CD4-positive, alpha-beta T cell treated with Interleukin-4 for 1 hour (primary cell): ENCODE results near the gene HOXD10.

Source experiments
- DNase-seq, 2 donors: peaks; one replicate each; pipeline ENCODE4 v3.0.0-alpha.2; 2020 to 2022

Gene HOXD10

DNA sequence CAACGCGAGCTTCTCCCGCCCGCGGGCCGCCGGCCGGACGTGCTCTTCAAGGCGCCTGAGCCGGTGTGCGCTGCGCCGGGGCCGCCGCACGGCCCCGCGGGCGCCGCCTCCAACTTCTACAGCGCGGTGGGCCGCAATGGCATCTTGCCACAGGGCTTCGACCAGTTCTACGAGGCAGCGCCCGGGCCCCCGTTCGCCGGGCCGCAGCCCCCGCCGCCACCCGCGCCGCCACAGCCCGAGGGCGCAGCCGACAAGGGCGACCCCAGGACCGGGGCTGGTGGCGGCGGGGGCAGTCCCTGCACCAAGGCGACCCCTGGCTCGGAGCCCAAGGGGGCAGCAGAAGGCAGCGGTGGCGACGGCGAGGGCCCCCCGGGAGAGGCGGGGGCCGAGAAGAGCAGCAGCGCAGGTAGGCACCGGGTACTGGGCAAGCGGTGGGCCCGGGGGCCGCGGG, 8.8 kb upstream of the HOXD10 start:
- DNase-seq: no peak

DNA sequence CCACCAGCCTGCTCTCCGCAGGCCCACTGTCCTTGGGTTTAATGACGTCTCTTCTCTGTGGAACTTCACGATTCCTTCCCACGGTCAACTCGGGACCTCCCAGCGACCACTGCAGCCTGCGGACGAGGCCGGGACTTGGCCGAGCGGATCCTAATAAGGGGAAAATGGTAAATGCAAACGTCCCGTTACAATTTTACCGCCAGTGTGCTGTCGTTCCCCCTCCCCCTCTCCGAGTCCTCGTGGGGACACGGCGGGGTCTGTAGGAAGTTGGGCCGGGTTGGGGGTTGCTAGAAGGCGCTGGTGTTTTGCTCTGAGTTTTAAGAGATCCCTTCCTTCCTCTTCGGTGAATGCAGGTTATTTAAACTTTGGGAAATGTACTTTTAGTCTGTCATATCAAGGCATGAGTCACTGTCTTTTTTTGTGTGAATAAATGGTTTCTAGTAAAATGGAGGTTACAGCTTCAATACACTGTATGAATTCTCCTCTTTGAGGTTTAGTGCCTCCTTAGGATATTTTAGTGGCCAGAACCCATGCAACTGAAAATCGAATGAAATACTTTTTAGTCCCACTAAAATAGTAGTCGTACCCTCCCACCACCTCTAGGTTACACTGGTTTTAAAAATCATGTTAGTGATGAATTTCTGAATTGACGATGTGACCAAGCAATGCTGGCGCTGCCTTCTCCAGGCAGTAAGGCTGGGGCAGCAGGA, 7.2 kb upstream of the HOXD10 start:
- no peak for DNase-seq

DNA sequence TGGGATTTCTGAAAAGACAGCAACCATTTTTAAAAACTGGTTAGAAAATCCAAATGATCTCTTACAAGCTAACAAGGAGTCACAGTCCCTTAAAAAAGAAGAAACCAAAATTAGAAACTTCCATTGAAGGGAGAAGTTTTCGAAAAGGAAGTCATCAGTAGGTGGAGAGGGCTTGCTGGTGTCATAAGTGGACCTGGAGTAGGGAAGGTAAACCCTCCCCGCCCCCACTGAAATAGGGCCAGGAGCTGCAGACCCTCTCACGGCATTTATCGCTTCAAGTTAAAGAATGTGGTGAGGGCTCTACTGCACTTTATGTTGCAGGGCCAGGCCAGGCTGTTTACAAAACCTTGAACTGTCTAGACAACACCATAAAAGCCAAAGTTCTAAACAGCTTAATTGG, 6.6 kb upstream of the HOXD10 start:
- DNase-seq: no peak

DNA sequence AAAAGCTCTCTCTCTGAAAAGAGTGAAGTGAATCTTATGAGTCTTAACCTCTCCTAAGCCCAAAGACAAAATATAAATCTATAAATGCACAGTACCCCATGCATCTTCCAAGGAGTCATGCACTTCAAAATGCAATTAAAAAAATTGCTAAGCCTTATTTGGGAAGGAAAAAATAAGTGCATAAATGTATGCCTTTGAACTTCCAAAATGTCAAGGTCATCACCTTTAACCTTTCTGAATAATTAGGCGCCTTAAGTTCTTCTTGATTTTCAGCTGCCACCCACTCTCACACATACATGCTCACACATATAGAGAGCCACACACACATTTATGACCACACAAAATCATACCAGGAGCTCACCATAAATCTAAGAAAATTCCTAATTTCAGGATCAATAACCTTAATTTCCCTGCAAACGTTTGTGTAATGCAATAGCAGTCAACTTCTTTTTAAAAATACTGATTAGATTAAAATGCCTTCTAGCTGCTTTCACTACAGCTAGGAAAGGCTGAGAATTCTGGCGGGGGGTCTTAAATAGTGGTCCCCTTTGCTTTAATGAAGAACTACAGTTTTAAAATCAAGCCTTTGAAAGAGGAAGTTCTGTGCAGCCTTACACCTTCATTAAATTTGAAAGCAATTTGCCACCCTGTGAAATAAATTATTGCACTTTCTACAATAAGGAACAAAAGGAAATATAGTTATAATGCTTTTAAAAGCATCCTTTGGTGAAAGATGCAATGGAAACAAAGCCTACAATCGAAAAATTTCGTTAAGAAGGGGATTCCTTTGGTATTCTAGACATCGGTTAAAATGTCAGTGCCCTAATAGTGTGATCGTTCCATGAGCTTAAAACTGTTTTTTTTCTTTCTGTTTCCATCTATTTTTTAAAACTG, 5.9 kb upstream of the HOXD10 start:
- no peak for DNase-seq

DNA sequence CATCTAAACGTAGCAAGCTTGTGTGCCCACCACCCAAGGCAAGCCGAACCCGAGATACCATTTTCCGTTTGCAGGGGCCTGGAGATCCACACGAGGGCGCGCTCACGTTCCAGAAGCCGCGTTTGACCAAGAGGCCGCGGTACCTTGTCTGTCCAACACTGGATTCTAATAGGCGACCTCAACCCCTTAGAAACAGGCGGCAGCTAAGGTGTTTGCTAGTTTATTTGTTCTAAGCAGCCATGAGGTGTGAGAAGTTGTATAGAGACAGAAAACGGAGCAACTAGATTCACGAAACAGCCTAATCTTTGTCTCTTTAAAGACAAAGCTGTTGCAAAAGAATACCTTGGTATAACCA, 5.3 kb upstream of the HOXD10 start:
- DNase-seq: no peak

DNA sequence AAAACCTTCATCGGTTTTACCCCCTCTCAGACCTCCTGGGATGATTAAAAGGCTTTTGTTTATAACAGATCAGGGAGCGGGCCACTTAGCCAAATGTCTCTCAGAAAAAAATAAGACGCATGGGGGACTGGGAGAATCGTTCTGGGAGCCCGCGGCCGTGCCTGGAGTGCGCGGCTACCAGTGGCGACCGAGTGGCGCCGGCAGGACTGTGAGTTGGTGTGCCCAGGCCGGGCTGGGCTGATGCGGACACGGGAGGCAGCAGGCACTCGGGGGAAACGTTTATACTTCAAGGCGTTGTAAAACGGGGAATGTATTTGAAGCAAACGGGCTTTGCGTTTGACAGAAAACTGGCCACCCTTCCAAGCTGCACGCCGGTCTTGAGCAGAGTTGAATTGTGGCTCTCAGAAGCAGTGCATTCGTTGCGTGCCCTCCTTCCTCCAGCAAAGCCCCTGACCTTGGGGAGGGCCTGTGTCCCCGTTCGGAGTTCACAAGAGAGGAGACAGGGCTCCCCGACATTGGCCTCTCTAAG, 4.7 kb upstream of the HOXD10 start:
- no peak for DNase-seq

DNA sequence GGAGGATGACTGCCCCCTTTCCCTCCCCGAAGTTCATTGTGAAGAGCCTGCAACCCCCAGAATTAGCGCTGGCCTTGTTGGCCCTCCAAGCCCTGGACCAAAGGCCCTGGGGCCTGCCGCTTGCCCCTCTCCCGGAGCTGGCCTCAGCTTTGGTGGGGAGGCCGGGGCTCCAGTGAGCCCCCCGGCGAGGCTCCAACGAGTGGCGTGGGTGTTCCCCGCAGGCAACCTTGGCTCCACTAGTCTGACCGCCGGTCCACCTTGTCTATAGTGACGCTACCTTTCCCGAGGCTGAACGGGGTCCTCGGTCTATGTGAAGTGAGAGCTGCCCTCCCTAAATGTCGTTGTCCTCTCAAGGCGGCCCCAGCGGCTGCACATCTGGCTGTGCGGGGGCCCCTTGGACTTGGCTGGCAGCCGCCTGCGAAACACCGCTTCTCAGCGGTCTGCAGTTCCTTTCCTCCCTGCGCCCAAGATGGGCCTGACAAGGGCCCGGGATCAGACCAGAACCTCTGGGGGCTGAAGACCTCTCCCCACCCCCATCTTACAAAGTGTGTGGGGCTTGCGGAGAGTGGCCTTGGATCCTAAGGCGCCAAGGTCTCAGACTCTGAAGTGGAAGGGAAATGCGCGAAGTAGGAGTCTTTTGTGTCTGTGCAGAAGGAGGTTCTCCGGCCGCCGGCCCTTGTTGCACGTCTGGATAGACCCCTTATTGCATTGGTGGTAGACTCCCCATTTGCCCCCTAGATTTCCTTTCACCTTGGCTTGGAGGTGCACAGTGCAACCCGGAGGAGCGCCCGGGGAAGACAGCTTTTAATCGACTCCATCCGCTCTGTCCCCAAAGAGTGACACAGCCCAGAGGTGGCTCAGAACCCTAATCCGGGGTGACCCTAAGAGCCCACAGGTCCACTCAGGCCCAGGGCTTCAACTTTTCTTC, 3.9 kb upstream of the HOXD10 start:
- no peak for DNase-seq

DNA sequence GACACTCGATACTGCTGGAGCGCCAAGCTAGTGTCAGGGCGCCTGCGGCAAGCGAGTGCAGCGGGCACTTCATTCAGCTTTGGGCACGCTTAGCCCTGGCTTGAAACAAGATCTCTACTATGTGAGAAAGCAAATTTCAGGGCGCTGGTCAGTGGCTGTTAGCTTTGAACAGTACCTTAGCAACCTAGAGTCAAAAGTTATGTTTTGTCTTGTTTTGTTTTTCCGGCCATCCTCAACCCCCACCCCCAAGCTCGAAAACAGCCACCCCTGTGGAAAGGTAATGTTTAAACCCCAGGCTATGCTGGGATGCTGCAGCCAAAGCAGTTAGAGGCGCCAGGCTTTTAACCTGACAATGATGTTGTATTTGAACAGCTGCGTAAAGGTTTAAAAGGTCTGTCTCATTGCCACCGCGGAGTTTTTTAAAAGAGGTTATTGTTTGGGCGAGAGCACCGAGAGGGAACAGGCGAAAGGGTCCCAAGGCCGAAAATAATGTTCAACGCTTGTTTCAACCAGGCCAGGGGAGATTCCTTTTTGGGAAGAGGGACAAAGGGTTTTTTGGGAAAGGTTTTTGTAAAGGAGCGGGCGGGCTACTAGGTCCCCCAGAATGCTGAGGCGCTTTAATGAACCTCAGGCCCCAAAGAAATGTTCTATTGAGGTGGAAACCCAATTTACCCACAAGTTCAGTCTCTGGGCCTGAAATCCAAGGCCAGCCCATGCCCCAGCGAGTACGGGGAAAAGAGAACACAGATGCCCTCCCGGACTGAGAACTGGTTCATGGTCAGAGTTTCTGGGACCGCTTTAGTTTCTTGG, 2.3 kb upstream of the HOXD10 start:
- no peak for DNase-seq

DNA sequence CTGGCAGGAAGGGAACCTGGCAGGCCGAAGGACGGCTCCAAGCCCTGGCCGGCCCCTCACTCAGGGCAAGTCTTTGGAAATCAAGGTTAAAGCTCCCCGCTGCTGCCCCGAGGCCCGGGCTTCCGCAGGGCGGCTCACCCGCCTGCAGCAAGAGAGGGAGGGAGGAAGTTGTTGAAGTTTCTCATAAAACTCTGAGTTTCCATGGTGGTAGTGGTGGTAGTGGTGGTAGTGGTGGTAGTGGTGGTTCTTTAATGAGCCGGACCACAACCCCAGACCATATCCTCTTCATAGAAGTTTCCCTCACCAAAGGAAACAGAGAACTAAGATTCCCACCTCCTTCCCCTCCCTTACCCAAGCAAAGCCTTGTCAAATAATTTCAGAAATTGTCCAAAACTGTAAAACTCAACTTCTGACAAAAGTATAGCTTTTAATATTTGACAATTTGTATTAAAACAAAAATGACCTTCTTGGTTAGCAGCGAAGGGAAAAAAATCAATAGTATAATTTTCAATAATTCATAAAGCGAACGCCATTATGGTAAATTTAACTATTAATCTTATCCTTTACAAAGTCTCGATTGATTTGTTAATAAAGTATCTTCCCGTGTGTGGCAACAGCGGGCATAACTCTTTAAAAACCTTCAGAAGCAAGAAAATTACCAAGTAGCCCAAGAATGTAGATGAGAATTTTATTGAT, 1.5 kb upstream of the HOXD10 start:
- no peak for DNase-seq

DNA sequence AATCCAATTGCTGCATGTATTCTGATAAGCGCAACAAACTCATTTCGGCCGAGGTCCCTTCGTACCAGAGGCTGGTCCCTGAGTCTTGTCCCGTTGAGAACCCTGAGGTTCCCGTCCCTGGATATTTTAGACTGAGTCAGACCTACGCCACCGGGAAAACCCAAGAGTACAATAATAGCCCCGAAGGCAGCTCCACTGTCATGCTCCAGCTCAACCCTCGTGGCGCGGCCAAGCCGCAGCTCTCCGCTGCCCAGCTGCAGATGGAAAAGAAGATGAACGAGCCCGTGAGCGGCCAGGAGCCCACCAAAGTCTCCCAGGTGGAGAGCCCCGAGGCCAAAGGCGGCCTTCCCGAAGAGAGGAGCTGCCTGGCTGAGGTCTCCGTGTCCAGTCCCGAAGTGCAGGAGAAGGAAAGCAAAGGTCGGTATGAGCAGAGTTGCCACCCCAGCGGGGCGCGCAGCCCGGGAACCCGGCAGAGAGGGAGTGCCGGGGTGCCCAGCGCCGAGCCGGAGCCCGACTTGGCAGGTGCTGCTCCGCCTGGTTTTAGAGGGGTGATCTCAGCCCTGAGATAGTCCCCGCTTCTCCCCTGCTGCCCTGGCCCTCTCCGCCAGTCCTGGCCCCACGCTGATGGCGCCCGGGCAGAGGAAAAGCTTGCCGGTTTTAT, 714 bp downstream of the HOXD10 start:
- DNase-seq: no peak

DNA sequence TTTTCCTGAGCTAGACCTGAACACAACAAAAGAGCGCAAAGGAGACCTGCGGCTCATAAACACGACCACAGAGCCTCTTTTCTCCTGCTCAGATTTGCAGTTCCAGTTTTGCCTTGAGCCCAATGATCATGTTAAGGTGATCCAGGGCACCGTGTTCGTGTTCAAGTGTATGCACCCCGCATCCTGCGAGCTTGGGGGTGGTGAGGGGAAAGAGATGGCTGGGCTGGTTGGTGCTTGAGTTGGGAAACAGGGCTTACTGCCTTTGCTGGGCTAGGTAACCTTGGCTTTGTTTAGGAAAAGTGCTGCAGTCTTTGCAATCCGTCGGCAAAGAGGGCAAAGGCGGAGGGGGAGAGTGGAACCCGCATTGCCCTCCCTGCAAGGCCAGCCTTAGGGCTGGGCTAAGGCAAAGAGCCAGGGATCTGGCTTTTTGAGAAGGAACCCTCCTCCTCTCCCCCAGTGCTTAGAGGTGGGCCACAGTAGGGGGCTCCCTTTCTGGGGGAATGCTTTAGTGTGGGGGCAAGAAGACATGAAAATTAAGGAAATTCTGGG, 1.3 kb downstream of the HOXD10 start:
- DNase-seq: no peak

DNA sequence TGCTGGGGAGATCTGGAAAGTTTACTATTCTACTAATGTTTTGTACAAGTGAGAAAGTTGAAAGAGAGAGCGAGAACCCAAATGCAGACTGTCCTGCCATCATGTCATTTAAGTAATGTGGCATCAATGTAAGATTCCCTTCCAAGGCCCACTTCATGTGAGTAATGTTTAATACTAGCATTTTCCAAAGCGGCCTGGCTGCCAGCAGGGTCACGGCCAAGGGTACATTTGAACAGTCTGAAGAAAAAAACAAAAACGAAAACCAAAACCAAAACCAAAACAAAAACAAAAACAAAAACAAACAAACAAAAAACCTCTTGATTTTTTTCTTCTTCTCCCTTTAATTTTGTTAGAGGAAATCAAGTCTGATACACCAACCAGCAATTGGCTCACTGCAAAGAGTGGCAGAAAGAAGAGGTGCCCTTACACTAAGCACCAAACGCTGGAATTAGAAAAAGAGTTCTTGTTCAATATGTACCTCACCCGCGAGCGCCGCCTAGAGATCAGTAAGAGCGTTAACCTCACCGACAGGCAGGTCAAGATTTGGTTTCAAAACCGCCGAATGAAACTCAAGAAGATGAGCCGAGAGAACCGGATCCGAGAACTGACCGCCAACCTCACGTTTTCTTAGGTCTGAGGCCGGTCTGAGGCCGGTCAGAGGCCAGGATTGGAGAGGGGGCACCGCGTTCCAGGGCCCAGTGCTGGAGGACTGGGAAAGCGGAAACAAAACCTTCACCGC, 2.2 kb downstream of the HOXD10 start:
- no peak for DNase-seq

DNA sequence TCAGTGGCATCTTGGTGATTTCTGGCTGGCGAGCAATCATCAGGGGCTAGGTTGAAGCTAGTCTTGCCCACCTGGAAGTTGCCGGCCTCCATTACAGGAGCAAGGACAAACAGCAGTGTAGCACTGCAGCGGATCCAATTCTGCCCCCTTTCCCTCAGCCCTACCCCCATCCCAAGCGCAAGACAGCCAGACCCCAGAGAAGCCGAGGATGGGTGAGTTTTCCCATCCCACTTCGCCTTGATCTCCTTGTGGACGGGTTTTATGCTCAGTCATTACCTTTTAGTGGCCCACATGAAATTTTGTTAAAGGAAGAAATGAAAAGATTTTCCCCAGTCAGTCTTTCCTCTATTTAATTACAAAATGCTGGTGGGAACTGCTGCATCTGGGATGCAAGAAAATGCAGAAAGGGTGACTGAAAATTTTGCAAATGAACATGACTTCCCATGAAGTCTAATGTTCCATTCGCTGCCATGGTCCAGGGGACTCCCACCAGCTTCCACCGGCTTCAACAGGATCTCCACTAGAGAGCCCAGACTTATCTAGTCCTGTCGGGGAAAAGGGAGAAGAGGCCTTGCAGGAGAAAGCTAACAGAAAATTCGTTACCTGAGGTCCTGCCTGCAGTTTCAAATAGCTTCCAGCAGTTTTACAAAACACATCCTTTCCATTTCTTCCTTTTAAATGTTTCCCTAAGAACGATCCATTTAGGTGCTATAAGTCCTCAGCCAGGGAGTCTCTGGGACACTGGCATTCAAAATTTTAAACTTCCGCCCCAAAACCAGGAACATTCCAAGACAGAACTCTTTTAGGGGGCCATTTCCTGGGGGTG, 4.0 kb downstream of the HOXD10 start:
- no peak for DNase-seq

DNA sequence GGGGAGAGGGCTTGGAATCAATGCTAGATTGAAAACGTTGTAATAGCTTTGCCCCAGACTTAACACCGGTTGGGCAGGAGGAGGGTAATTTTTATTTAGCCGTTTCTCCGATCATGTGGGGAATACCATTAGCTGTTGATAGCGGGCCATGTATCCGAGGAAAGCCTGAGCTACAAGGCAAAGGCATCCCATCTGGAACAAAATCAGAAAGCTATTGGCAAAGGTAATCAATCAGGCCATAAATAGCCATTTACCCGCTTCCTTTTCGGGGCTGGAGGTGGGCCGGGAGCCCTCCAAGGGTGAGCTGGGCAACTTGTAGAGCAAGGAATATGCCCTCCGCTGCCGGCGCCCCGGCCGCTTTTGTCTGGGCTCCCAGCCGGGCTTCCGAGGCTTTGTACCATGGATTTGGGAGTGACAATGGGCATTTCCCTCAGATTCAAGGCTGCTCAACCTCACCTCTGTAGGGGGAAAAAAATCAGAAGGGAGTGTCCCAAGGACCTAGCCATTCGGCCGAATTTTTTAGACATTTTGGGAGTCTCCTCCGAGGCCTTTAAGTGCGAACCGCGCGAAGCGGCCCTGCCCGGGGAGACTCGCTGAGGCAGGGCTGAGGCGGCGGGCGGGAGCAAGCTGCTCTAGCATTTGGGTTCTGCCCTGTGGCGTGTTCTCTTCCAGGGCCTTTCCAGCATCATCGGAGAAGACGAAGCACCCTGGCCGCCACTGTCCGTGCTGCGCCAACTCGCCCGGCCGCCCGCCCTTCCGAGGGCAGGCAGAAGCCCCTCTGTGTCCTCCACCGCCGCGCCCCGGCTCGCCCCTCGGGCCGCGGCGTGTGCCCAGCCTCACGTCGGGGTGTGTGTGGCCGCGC, 4.8 kb downstream of the HOXD10 start:
- DNase-seq: no peak

DNA sequence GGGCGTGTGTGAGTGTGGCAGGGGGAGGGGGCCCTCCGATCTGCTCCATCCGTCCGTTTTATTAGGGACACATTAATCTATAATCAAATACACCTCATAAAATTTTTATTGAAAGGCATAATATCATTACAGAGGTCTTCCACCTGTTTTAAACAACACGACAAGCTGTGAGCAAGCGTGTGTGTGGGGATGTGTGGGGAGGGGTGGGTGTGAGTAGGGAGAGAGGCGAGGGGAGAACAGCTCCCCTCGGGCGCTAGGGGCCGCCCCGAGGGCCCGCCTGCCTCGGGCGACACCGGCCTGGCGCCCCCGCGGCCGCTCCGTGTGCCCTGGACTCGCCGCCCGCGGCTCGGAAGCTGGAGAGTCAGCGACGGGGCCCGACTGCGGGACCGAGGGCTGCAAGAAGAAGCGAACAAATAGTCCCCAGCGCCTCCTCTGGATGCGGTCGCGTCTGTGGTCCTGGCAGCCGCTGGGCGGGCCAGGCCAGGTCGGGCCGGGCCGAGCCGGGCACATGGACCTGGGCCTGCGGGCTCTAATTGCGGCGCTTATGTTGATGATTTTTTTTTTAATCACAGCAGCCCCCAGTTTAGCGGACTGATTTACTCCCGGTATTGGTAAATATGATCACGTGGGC, 5.6 kb downstream of the HOXD10 start:
- no peak for DNase-seq

DNA sequence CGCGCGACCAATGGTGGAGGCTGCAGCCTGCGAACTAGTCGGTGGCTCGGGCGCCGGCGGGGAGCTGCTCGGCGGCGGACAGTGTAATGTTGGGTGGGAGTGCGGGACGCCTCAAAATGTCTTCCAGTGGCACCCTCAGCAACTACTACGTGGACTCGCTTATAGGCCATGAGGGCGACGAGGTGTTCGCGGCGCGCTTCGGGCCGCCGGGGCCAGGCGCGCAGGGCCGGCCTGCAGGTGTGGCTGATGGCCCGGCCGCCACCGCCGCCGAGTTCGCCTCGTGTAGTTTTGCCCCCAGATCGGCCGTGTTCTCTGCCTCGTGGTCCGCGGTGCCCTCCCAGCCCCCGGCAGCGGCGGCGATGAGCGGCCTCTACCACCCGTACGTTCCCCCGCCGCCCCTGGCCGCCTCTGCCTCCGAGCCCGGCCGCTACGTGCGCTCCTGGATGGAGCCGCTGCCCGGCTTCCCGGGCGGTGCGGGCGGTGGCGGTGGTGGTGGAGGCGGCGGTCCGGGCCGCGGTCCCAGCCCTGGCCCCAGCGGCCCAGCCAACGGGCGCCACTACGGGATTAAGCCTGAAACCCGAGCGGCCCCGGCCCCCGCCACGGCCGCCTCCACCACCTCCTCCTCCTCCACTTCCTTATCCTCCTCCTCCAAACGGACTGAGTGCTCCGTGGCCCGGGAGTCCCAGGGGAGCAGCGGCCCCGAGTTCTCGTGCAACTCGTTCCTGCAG, 6.3 kb downstream of the HOXD10 start, which contains the start of gene HOXD9:
Gene HOXD9, plus strand, starts transcription at position 37 of the 728 bp plus-strand sequence. Its CDS starts 50 bp downstream, at position 87.
- DNase-seq: no peak
